Lower leg skin (tissue), 3 donors: ENCODE results near the gene KCNIP2.

Experiments used
- CTCF ChIP-seq, 3 donors: fragments of 450-650 bp; IDR thresholded peaks; one replicate each; pipeline ENCODE4 v1.5.1; 2016; ENCODE audit warnings: antibody characterized with exemption in 3 of 3, mild to moderate bottlenecking in 3 of 3, moderate library complexity in 2 of 3
- POLR2A ChIP-seq, 2 donors: fragments of 450-650 bp; IDR thresholded peaks; one replicate each; pipeline ENCODE4 v1.6.1; 2016 to 2017; ENCODE audit warnings: antibody characterized with exemption in 2 of 2, mild to moderate bottlenecking in 1 of 2, moderate library complexity in 1 of 2

GRCh38 chr10:101824736-101825135 is 18.9 kb downstream of the KCNIP2 start:
- TF ChIP-seq POLR2A (IDR thresholded peaks at IDR 0.05) (no peak), CTCF (IDR thresholded peaks at IDR 0.05) (no peak)
